GM12878 (cell line): ENCODE data around the gene F10.

ENCODE experiments used
- ATF2 ChIP-seq: IDR thresholded peaks from 2 replicates; pipeline ENCODE4 v1.6.1; 2012; ENCODE audit warnings: low read length, inconsistent platforms
- DPF2 ChIP-seq: fragments of 450-650 bp; IDR thresholded peaks from 2 replicates; pipeline ENCODE4 v1.6.1; 2017; ENCODE audit warnings: mild to moderate bottlenecking
- EP300 ChIP-seq, 2 experiments: fragments of 150-350 bp in 1 of 2; IDR thresholded peaks; 2 replicates each; pipeline ENCODE4 v1.6.1; 2011 to 2012; ENCODE audit warnings: low read depth in 2 of 2, low read length in 2 of 2, borderline replicate concordance in 1 of 2, improper control_type of control experiment in 1 of 2, inconsistent platforms in 1 of 2; ENCODE audit not compliant: control insufficient read depth in 1 of 2
- EZH2 ChIP-seq: IDR thresholded peaks from 2 replicates; pipeline ENCODE4 v1.6.1; 2012; ENCODE audit warnings: low read depth, mild to moderate bottlenecking, control low read depth, inconsistent platforms, low read length, borderline replicate concordance; ENCODE audit not compliant: control insufficient read depth
- IKZF2 ChIP-seq, 2 experiments: fragments of 450-650 bp; IDR thresholded peaks; 2 replicates each; pipeline ENCODE4 v1.6.1; 2017; ENCODE audit warnings: mild to moderate bottlenecking in 2 of 2, moderate library complexity in 2 of 2
- JUND ChIP-seq: IDR thresholded peaks from 2 replicates; pipeline ENCODE4 v1.6.1; 2012; ENCODE audit warnings: low read depth, mild to moderate bottlenecking, low read length, improper control_type of control experiment, moderate library complexity
- MEF2A ChIP-seq: IDR thresholded peaks from 2 replicates; pipeline ENCODE4 v1.6.1; 2011; ENCODE audit warnings: low read depth, mild to moderate bottlenecking, low read length, moderate library complexity; ENCODE audit not compliant: insufficient read depth
- REST ChIP-seq: IDR thresholded peaks from 2 replicates; pipeline ENCODE4 v1.6.1; 2012; ENCODE audit warnings: mild to moderate bottlenecking, low read depth, low read length
- RFX5 ChIP-seq: IDR thresholded peaks from 2 replicates; pipeline ENCODE4 v1.6.1; 2011; ENCODE audit warnings: low read depth, low read length, improper control_type of control experiment
- SIN3A ChIP-seq: IDR thresholded peaks from 2 replicates; pipeline ENCODE4 v1.6.1; 2012; ENCODE audit warnings: low read depth, low read length, improper control_type of control experiment
- SMAD1 ChIP-seq: fragments of 450-650 bp; IDR thresholded peaks from 2 replicates; pipeline ENCODE4 v1.6.1; 2018; ENCODE audit warnings: mild to moderate bottlenecking, low read depth; ENCODE audit not compliant: partially characterized antibody
- SMARCA5 ChIP-seq: fragments of 450-650 bp; IDR thresholded peaks from 2 replicates; pipeline ENCODE4 v1.6.1; 2017; ENCODE audit warnings: mild to moderate bottlenecking
- TF ChIP-seq, protein P1 (sequence below), 3 experiments: IDR thresholded peaks in 2 of 3; conservative IDR thresholded peaks in 1 of 3; 2 replicates each; pipeline ENCODE4 v1.5.1; 2011; ENCODE audit warnings: low read depth in 3 of 3, low read length in 3 of 3, mild to moderate bottlenecking in 3 of 3, control low read depth in 2 of 3, moderate library complexity in 2 of 3, inconsistent platforms in 1 of 3, mixed read lengths in 1 of 3; ENCODE audit not compliant: control insufficient read depth in 2 of 3, insufficient read depth in 1 of 3; ENCODE audit errors: extremely low read depth in 1 of 3

GRCh38 chr13:113166266-113166665 is 43.7 kb downstream of the F10 start:
- no peak for TF ChIP-seq MEF2A
- no peak for TF ChIP-seq IKZF2 (IDR thresholded peaks at IDR 0.05)
- no peak for TF ChIP-seq RFX5
- no peak for TF ChIP-seq REST
- TF ChIP-seq, protein P1, sequence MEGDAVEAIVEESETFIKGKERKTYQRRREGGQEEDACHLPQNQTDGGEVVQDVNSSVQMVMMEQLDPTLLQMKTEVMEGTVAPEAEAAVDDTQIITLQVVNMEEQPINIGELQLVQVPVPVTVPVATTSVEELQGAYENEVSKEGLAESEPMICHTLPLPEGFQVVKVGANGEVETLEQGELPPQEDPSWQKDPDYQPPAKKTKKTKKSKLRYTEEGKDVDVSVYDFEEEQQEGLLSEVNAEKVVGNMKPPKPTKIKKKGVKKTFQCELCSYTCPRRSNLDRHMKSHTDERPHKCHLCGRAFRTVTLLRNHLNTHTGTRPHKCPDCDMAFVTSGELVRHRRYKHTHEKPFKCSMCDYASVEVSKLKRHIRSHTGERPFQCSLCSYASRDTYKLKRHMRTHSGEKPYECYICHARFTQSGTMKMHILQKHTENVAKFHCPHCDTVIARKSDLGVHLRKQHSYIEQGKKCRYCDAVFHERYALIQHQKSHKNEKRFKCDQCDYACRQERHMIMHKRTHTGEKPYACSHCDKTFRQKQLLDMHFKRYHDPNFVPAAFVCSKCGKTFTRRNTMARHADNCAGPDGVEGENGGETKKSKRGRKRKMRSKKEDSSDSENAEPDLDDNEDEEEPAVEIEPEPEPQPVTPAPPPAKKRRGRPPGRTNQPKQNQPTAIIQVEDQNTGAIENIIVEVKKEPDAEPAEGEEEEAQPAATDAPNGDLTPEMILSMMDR (IDR thresholded peaks at IDR 0.05 in 2 of 3, conservative IDR thresholded peaks at IDR 0.05 in 1 of 3; ENCODE audit: control insufficient read depth in 2 of 3, extremely low read depth in 1 of 3, insufficient read depth in 1 of 3, low read depth in 3 of 3, low read length in 3 of 3): no peak
- TF ChIP-seq EP300 (IDR thresholded peaks at IDR 0.05; ENCODE audit: borderline replicate concordance in 1 of 2, control insufficient read depth in 1 of 2, low read depth in 2 of 2, low read length in 2 of 2): no peak
- TF ChIP-seq JUND: no peak
- no peak for TF ChIP-seq SMAD1
- no peak for TF ChIP-seq SMARCA5
- no peak for TF ChIP-seq SIN3A
- TF ChIP-seq EZH2: no peak
- no peak for TF ChIP-seq ATF2
- TF ChIP-seq DPF2: no peak
